Measurements from ENCODE around the gene ITIH1. TPM values are rescaled to one million over a fixed set of nuclear protein-coding genes. Genes with fewer than 3 reads are reported as not detected.

ITIH1 gene
- polyA plus RNA-seq, 1 donor from 2014 or later, result not detected

GRCh38 chr3:52784021-52784621, 6.7 kb downstream of the ITIH1 start:
- Histone ChIP-seq H4K20me1 (ENCODE audit: insufficient read depth) (no peaks in the 10 kb centered on the region), H3K9me3 (ENCODE audit: low read length) (no peaks in the 10 kb centered on the region), H3F3A (ENCODE audit: insufficient read depth, low read length, poor library complexity, severe bottlenecking) (no peaks in the 10 kb centered on the region), H3K79me2 (replicated peaks; ENCODE audit: insufficient read depth, low read length) (no peaks in the 10 kb centered on the region), H3K27me3 (ENCODE audit: insufficient read depth, low read depth, low read length) (no peaks in the 10 kb centered on the region), H3K9me2 (ENCODE audit: insufficient read depth, low read length) (no peaks in the 10 kb centered on the region), H3K36me3 (ENCODE audit: insufficient read depth, low read length) (no peaks in the 10 kb centered on the region), H3K4me3 (ENCODE audit: low read length) (no peak overlapping the region), H3K27ac (ENCODE audit: low read length) (no peak overlapping the region), H2AFZ (ENCODE audit: low read depth, low read length) (no peak overlapping the region), H3K9ac (ENCODE audit: low read length) (no peak overlapping the region), H3K4me2 (ENCODE audit: low read length) (no peak overlapping the region)
- TF ChIP-seq POLR2AphosphoS5 (IDR thresholded peaks at IDR 0.05) (no peak), TAF1 (IDR thresholded peaks at IDR 0.05; ENCODE audit: low read depth) (no peak), EP300 (conservative IDR thresholded peaks at IDR 0.05; ENCODE audit: poor library complexity, severe bottlenecking) (no peak), SMC3 (conservative IDR thresholded peaks at IDR 0.05; ENCODE audit: poor library complexity) (no peak), MXI1 (conservative IDR thresholded peaks at IDR 0.05; ENCODE audit: poor library complexity, severe bottlenecking) (no peak), REST (IDR thresholded peaks at IDR 0.05; ENCODE audit: borderline replicate concordance) (no peak), EZH2 (IDR thresholded peaks at IDR 0.05; ENCODE audit: borderline replicate concordance, insufficient read depth, low read length, poor library complexity, severe bottlenecking) (no peak), RAD21 (conservative IDR thresholded peaks at IDR 0.05) (no peak)
- TF ChIP-seq, protein P1, sequence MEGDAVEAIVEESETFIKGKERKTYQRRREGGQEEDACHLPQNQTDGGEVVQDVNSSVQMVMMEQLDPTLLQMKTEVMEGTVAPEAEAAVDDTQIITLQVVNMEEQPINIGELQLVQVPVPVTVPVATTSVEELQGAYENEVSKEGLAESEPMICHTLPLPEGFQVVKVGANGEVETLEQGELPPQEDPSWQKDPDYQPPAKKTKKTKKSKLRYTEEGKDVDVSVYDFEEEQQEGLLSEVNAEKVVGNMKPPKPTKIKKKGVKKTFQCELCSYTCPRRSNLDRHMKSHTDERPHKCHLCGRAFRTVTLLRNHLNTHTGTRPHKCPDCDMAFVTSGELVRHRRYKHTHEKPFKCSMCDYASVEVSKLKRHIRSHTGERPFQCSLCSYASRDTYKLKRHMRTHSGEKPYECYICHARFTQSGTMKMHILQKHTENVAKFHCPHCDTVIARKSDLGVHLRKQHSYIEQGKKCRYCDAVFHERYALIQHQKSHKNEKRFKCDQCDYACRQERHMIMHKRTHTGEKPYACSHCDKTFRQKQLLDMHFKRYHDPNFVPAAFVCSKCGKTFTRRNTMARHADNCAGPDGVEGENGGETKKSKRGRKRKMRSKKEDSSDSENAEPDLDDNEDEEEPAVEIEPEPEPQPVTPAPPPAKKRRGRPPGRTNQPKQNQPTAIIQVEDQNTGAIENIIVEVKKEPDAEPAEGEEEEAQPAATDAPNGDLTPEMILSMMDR (IDR thresholded peaks at IDR 0.05; ENCODE audit: poor library complexity, severe bottlenecking), result no peak

DNA sequence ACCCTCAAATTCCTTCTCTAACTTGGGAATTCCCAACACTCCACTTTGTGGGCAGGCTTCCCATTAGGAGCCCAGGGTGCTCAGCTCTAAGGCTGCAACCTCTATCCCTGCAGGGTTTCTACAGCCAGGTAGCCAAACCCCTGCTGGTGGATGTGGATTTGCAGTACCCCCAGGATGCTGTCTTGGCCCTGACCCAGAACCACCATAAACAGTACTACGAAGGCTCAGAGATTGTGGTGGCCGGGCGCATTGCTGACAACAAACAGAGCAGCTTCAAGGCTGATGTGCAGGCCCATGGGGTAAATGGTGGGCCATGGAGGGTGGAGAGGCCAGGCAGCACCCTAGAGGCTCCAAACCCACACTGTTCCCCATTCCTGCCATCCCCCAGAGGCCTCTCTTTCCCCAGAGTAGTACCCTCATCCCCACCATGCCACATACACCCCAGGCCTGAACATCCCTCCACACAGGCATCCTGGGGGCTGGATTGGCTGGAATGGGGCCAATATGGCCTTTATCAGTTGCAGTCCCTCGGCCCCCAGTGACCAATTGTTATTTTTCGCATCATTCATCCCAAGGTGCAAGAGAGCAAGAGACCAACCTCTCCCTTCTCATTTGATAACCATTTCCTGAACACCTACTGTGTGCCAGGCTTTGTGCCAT, 7.7 kb downstream of the ITIH1 start:
- H3K4me3 ChIP-seq (ENCODE audit: low read length), result no peak overlapping the region
- TF ChIP-seq EZH2 (IDR thresholded peaks at IDR 0.05; ENCODE audit: borderline replicate concordance, insufficient read depth, low read length, poor library complexity, severe bottlenecking) (no peak), MXI1 (conservative IDR thresholded peaks at IDR 0.05; ENCODE audit: poor library complexity, severe bottlenecking) (no peak), SMC3 (conservative IDR thresholded peaks at IDR 0.05; ENCODE audit: poor library complexity) (no peak), EP300 (conservative IDR thresholded peaks at IDR 0.05; ENCODE audit: poor library complexity, severe bottlenecking) (no peak), REST (IDR thresholded peaks at IDR 0.05; ENCODE audit: borderline replicate concordance) (no peak), RAD21 (conservative IDR thresholded peaks at IDR 0.05) (no peak), POLR2AphosphoS5 (IDR thresholded peaks at IDR 0.05) (no peak), TAF1 (IDR thresholded peaks at IDR 0.05; ENCODE audit: low read depth) (no peak)
- TF ChIP-seq, protein P1 (IDR thresholded peaks at IDR 0.05; ENCODE audit: poor library complexity, severe bottlenecking), result no peak
- H3K9me2 ChIP-seq (ENCODE audit: insufficient read depth, low read length), result no peaks in the 10 kb centered on the region
- no peaks in the 10 kb centered on the region for H3K9me3 ChIP-seq (ENCODE audit: low read length)
- H4K20me1 ChIP-seq (ENCODE audit: insufficient read depth), result no peaks in the 10 kb centered on the region
- no peak overlapping the region for H3K27ac ChIP-seq (ENCODE audit: low read length)
- no peaks in the 10 kb centered on the region for H3K27me3 ChIP-seq (ENCODE audit: insufficient read depth, low read depth, low read length)
- H3K9ac ChIP-seq (ENCODE audit: low read length), result no peak overlapping the region
- no peaks in the 10 kb centered on the region for H3K36me3 ChIP-seq (ENCODE audit: insufficient read depth, low read length)
- no peak overlapping the region for H2AFZ ChIP-seq (ENCODE audit: low read depth, low read length)
- H3K4me2 ChIP-seq (ENCODE audit: low read length), result no peak overlapping the region
- H3F3A ChIP-seq (ENCODE audit: insufficient read depth, low read length, poor library complexity, severe bottlenecking), result no peaks in the 10 kb centered on the region
- no peaks in the 10 kb centered on the region for H3K79me2 ChIP-seq (replicated peaks; ENCODE audit: insufficient read depth, low read length)
